ENCODE measurements around the gene CRLF1. TPM values are rescaled to one million over a fixed set of nuclear protein-coding genes. Genes with fewer than 3 reads are reported as not detected.
A peak's percentile ranks its signal among the peaks of the same experiment; 100 is the strongest.

The CRLF1 gene
- total RNA-seq, 1 experiment from 2014 or later: 2.6 TPM

DNA sequence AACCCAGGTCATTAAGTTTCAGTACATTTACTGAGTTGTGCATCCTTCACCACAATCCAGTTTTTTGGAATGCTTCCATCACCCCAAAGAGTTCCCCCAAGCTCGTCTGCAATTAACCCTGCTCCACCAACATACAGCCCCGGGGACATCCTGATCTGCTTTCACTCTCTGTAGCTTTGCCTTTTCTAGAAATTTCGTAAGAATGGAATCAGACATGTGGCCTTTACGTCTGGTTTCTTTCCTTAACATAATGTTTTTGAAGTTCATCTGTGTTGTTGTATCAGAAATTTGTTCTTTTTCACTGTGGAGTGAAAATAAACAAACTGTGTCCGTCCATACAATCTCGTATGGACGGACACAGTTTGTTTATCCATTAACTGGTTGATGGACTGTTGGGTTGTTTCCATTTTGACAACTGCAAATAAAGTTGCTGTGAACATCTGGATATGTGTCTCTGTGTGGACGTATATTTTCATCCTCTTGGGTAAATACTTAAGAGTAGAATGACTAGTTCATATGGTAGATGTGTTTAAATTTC is 33.2 kb upstream of the CRLF1 start:
- DNase-seq (ENCODE audit: low read depth, low spot score): no peak
- in situ Hi-C loops (cut with HindIII; ENCODE audit: low pct_unique_long_range_greater_than_20kb, low sequenced_read_pairs): no loop called here

DNA sequence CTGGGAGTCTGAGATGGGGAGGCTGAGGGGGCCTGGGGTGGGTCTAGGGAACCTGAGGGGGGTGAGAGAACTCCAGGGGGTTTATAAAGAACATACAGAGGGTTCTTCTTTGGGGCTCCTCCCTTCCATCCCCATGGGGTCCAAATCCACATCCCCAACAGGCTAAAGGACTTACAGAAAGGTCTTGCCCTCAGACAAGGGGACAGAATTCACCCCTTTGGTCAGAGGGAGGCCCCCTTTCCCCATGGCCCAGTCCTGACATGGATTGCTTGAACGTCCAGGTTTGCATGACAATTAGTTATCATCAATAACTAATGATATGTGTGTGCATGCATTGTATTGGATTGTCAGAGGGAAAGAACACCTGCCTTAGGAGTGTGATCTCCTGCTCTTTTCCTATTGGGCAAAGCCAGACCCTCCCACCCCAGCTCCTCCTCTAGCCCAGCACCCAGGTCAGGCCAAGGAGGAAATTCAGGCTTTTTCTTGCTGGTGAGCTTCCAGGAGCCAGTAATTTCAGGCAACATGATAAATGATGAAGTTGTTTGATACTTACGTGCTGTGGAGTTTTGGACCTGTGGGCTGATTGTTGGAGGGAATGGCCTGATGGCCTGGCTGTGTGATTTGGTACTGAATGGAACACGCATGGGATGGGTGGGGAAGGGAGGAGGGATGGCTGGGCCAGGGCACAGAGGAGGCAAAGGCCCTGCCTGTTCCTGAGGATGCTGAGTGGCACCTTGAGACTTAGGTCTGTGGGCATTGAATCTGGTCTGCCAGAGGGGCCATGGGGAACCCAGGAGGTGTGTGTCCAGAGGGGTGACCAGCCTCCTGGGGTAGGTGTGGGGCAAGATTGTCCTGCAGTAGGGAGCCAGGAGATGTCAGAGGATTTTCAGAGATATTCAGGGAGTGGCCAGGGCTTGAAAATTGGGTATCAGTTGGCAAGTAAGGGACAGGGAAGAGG is 31.4 kb upstream of the CRLF1 start:
- DNase-seq (ENCODE audit: low read depth, low spot score): peak; percentile 12
- in situ Hi-C loops (cut with HindIII; ENCODE audit: low pct_unique_long_range_greater_than_20kb, low sequenced_read_pairs): no loop called here

DNA sequence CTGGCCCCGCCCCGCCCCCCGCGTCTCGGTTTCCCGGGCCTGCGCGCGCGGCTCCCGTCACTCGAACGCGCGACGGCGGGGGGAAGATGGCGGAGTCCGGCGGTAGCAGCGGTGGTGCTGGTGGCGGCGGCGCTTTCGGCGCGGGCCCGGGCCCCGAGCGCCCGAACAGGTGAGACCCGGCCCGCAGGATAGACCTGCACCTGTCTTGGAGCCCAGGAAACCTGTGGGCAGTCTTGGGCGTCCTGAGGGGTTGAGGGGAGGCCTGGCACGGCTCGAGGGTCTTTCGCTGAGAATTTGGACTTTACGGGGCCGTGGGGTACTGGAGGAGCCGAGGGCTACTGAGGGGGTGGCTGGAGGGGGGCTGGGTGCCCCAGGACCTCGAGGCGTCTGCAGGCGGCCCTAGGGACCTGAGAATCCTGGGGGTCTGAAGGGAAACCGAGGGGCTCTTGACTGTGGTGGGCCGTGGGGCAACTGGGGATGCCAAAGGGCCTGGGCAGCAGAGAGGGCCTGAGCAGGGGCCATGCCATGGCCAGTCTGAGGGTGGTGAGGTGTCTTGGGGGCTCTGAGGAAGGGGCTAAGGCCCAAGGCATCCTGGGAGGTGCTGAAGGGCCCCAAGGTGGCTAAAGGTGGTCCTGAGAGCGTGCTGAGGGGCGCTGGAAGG is 30.5 kb upstream of the CRLF1 start, which contains the start of gene KLHL26:
Gene KLHL26 (plus strand): TSS at position 60 of the 661 bp plus-strand sequence. CDS start 27 bp downstream, at position 87.
- in situ Hi-C loops (cut with HindIII; ENCODE audit: low pct_unique_long_range_greater_than_20kb, low sequenced_read_pairs): no loop called here
- no peak for DNase-seq (ENCODE audit: low read depth, low spot score)

DNA sequence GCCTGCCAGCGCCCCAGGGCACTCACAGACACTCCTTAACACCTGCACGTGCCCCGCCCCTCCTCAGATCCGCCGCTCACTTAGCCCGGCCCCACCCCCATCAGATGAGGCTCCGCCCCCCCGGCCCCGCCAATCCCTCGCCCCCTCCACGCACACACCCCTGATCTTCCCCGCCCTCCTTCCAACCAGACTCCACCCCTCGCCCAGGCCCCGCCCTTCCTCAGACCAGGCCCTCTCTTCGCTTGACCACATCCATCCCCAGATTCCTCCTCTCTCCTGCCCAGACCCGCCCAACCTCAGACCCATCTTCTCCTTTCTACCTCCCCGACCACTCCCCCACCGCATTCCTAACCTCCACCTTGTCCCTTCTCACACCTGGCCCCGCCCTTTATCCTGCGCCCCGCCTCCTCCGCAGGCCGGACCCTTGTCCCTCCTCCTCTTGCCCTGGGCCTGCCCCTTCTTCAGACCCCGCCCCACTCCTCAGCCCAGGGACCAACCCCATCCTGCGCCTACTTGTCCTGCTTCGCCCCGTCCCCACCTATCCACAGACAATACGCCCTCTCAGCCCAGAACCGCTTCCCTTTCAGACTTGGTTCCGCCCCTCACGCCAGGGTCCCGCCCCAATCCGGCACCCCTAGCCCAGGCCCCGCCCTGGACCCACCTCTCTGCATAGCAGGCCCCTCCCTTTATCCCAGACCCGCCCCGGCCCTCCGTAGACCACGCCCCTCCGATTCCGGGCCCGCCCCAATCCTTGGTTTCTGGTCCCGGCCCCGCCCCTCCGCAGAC is 29.8 kb upstream of the CRLF1 start:
- DNase-seq (ENCODE audit: low read depth, low spot score): peak; percentile 92
- in situ Hi-C loops (cut with HindIII; ENCODE audit: low pct_unique_long_range_greater_than_20kb, low sequenced_read_pairs): no loop called here

DNA sequence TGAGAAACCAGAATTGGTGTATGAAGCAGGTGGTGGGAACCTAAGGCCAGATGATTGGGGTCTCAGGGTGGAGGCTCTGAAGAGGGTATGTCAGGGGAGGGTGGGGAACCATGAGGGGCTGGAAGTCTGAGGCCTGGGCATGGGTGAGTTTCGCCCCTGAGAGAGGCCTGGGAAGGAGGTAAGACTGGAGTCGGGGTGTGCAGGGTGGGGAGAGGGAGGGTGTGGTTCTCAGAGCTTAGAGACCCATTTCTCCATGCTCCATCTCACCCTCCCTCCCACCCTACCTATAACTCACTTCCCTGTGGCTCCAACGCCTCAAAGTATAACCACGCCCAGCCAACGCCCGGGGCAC is 29.2 kb upstream of the CRLF1 start:
- in situ Hi-C loops (cut with HindIII; ENCODE audit: low pct_unique_long_range_greater_than_20kb, low sequenced_read_pairs): no loop called here
- DNase-seq (ENCODE audit: low read depth, low spot score): no peak

DNA sequence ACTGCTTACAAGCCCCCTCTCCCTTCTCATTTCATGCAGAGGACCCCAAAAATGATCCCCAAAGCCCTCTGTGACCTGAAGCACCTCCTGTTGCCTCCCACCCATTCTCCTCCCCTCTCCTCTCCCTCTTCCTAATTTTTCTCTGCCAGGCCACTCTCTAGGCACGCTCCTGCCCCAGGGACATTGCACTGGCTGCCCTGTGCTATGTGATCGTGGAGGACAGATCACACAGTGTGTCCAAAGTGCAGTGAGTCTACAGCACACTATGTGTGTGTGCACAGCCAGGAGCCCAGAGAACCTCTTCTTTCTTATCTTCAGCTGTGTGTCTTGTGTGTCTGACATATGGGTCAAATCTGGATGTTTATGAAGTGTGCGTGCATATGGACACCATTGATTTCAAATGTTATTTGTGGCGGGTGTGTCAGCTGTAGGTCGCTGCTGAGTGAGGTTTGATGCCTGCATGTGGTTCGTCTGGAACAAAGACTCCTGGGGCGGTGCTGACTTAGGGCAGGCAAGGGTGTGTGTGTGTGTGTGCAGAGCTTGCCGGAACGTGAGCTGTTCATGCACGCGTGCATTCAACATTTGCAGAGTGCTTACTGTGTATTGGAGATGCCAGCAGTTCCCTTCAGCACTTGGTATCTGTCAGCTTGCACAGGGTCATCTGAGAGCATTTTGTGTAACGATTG is 28.2 kb upstream of the CRLF1 start:
- in situ Hi-C loops (cut with HindIII; ENCODE audit: low pct_unique_long_range_greater_than_20kb, low sequenced_read_pairs): no loop called here
- no peak for DNase-seq (ENCODE audit: low read depth, low spot score)

DNA sequence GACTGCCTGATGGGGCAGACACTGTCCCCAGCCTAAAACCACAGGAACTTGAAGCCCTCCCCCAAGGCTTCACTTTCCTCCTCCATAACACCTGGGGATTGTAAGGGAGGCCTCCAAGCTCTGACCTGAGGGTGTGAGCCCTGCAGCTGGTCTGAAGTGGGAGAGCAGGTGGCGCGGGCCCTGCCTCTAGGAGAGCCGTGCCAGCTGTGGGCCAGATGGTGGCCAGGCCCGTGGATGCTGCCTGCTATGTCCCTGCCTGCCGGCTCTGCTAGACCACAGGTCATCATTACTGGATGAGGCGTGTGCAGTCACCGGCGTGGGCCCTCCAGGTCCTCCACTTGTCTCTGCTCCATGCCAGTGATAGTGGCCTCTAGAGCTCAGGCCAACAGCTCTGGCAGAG is 26.7 kb upstream of the CRLF1 start:
- in situ Hi-C loops (cut with HindIII; ENCODE audit: low pct_unique_long_range_greater_than_20kb, low sequenced_read_pairs): no loop called here
- no peak for DNase-seq (ENCODE audit: low read depth, low spot score)

DNA sequence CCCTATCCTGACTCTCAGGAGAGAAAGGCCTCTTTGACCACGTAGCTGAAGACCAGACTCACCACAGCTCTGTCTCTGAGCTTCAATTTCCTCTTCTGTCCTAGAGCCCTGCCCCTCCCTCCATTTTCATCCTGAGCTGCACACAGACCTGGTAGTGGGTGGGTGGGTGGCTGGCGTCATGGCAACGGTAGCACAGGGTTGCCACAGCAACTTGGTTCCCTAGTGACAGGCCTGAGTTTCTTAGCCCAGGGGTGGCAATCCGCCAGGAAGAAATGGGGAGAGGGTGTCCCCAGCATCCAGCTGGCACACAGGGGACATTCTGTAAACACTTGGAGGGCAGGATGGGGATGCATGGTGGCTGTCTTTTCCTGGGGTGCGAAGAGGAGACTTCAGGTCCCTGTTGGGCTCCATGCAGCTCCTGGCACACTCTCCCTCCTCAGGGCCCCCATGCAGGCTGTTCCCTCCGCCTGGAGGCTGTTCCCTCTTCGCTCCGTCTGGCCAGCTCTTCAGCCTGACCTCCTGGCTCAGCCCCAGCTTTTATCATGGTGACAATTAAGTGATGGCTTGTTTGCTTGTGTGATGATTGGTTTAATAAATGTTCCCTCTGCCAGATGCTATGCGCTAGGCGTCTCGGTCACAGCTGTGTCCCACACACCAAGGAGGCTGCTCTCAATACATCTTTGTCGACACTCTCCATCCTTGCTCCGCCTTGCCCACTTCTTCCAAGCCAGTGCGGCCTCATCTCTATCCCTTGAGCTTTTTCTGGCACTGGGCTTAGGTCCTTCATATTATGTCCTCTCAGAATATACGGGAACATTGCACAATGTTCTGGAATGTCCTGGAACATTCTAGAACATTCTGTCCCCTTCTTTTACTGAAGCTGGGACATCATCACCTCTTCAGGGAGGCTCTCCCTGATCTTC is 22.8 kb upstream of the CRLF1 start:
- DNase-seq (ENCODE audit: low read depth, low spot score): no peak
- in situ Hi-C loops (cut with HindIII; ENCODE audit: low pct_unique_long_range_greater_than_20kb, low sequenced_read_pairs): no loop called here

DNA sequence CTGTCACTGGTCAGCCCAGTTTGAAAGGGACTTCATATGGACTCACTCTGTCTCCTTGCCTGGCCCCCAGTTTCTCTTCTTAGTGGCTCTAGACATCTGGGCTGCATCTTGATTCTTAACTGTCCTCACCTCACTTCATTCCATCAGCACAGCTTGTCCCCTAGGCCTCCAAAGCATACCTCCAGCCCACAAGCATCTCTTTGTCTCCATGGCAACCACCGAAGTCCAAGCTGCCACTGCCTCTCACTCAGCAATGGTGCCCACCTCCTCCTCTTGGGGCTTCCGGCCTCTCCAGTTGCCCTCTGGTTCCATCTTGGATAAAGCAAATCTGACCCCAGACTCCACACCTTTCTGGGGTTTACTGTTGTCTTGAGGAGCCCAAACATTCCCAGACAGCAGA is 20.3 kb upstream of the CRLF1 start:
- DNase-seq (ENCODE audit: low read depth, low spot score): no peak
- in situ Hi-C loops (cut with HindIII; ENCODE audit: low pct_unique_long_range_greater_than_20kb, low sequenced_read_pairs): no loop called here

DNA sequence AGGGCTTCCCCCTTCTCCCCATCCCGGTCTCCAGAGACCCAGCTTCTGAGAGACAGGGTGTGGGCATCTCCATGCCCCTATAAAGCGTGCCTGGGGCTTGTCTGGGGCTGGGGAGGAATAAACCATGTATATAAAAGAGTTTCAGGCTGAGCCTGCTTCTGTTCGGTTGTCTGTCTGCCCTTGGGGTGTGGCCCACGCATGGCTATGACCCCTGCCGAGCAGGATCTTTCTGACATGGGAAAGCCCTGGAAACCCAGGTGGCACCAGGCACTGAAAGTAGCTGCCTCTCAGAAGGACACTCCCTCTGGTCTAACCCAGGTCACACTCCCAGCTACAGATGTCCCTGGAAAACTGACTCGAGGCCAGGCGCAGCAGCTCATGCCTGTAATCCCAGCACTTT is 14.3 kb upstream of the CRLF1 start:
- DNase-seq (ENCODE audit: low read depth, low spot score): no peak
- in situ Hi-C loops (cut with HindIII; ENCODE audit: low pct_unique_long_range_greater_than_20kb, low sequenced_read_pairs): no loop called here

DNA sequence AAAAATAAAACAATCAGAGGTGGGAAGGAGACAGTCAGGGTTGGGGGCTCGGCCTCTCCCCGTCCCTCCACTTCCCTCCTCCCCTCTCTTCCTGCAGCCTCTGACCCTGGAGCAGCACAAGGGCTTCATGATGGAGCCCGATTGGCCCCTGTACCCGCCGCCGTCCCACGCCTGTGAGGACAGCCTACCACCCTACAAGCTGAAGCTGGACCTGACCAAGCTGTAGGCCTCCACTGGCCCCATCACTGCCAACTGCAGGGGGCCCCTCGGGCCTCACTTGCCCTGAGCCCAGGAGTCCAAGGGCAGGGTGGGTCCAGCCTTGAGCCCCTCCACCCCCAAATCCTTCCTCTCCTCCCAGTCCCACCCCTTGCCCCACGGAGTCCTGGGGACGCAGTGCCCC is 13.7 kb upstream of the CRLF1 start:
- in situ Hi-C loops (cut with HindIII; ENCODE audit: low pct_unique_long_range_greater_than_20kb, low sequenced_read_pairs): no loop called here
- no peak for DNase-seq (ENCODE audit: low read depth, low spot score)

DNA sequence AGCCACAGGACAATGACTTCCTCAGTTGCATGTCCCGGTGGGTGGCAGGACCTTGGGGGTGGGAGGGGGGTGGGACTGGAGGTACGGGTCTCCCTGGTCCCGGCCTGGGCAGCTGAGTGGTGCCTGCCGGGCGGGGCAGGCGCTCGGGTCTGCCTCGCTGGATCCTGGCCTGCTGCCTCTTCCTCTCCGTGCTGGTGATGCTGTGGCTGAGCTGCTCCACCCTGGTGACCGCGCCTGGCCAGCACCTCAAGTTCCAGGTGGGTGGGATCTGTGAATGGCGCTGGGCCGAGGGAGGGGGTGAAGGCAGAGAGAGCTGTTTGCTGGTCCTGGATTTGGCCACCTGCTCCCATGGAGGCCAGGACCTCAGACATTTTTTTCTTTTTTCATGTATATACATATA is 11.6 kb upstream of the CRLF1 start:
- in situ Hi-C loops (cut with HindIII; ENCODE audit: low pct_unique_long_range_greater_than_20kb, low sequenced_read_pairs): no loop called here
- no peak for DNase-seq (ENCODE audit: low read depth, low spot score)

DNA sequence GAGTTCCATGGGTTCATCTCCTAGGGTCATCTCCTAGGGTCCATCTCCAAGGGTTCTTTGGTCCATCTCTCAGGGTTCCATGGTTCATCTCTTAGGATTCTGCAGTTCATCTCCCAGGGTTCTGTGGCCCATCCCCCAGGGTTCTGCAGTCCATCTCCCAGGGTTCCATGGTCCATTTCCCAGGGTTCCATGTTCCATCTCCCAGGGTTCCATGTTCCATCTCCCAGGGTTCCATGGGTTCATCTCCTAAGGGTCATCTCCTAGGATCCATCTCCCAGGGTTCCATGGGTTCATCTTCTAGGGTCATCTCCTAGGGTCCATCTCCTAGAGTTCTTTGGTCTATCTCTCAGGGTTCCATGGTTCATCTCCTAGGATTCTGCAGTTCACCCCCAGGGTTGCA is 11.0 kb upstream of the CRLF1 start:
- in situ Hi-C loops (cut with HindIII; ENCODE audit: low pct_unique_long_range_greater_than_20kb, low sequenced_read_pairs): no loop called here
- DNase-seq (ENCODE audit: low read depth, low spot score): no peak

DNA sequence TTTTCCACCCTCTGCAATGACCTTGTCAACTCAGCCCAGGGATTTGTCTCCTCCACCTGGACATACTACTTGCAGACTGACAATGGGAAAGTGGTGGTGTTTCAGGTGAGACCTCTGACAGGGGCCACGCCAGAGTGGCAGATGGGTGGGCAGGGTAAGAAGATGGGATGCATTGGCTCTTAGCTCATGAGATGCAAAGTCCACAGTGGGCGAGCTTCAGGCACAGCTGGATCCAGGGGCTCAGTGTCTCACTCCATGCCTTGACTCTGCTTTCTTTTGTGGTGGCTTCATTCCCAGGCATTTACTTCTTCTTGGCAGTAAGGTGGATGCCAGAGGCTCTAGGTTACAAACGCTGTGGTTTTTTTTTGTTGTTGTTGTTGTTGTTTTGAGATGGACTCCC is 9.4 kb upstream of the CRLF1 start:
- in situ Hi-C loops (cut with HindIII; ENCODE audit: low pct_unique_long_range_greater_than_20kb, low sequenced_read_pairs): no loop called here
- DNase-seq (ENCODE audit: low read depth, low spot score): no peak

DNA sequence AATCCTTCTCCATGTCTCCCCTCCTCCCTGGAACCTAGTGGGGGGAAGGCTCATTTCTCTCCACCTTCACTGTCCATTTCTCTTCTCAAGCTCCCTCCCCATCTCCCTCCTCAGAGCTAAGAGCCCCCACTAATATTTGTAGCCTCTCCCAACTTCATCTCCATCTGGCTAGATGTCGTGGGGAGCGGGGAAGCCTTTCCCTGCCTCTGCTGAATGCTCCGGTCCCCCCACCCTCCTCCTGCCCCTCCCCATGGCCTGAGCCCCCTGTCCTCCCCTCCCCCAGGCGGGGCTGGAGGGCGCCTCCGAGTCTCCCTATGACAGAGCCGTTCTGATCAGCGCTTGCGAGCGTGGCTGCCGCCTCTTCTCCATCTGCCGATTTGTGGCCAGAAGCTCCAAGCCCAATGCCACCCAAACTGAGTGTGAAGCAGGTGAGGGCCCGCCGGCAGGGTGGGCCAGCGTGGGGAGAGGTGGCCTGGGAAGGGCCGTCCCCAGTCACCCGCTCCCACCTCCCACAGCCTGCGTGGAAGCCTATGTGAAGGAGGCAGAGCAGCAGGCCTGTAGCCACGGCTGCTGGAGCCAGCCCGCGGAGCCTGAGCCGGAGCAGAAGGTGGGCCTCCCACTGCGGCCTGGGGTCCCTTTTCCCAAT is 7.1 kb upstream of the CRLF1 start:
- in situ Hi-C loops (cut with HindIII; ENCODE audit: low pct_unique_long_range_greater_than_20kb, low sequenced_read_pairs): no loop called here

More for the DNA sequence above, 7.1 kb upstream of the CRLF1 start:
- no peak for DNase-seq (ENCODE audit: low read depth, low spot score)

All from SK-MEL-5 (cell line).